ENCODE data around the gene CALCOCO2.
"Not testable (repeated sequence)": the region's sequence is repeated elsewhere in the genome, so short reads cannot be mapped to it uniquely, and the experiment has no call there.

Gene CALCOCO2

DNA sequence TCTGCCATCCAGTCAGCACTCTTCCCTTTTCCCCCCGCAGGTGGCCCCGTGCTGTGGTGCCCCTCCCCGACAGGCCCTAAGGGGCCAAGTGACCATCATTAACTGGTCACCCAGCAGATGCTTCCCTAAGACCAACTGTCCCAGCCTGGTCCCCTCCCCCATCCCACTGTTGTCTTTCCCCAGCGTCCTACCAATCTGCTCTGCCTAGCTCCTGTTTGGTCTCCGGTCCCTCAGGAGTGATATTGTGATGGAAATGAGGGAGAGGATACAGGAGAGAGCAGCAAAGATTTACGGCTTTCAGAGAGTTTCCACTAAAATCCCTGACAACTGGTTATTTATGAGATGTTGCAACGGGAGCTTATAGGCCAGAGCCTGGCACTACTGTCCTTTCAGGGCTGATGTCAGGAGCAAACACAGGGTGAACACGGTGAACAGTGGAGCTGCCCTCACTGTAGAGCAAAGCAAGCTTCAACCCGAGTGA lies 12.4 kb upstream of the CALCOCO2 start:
- Histone ChIP-seq H3K27me3 (peaks cover 82% of the 10 kb centered on the region), H3K27ac (no peak overlapping the region), H3K9me3 (no peaks in the 10 kb centered on the region), H3K36me3 (no peaks in the 10 kb centered on the region), H3K4me3 (ENCODE audit: low read depth in 1 of 2, low read length in 1 of 2) (no peak overlapping the region), H3K4me1 (ENCODE audit: control insufficient read depth in 1 of 2, insufficient read depth in 1 of 2, low read depth in 1 of 2, low read length in 1 of 2) (peaks cover 8 to 11% of the 10 kb centered on the region in 2 experiments)
- TF ChIP-seq, protein P1, sequence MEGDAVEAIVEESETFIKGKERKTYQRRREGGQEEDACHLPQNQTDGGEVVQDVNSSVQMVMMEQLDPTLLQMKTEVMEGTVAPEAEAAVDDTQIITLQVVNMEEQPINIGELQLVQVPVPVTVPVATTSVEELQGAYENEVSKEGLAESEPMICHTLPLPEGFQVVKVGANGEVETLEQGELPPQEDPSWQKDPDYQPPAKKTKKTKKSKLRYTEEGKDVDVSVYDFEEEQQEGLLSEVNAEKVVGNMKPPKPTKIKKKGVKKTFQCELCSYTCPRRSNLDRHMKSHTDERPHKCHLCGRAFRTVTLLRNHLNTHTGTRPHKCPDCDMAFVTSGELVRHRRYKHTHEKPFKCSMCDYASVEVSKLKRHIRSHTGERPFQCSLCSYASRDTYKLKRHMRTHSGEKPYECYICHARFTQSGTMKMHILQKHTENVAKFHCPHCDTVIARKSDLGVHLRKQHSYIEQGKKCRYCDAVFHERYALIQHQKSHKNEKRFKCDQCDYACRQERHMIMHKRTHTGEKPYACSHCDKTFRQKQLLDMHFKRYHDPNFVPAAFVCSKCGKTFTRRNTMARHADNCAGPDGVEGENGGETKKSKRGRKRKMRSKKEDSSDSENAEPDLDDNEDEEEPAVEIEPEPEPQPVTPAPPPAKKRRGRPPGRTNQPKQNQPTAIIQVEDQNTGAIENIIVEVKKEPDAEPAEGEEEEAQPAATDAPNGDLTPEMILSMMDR (IDR thresholded peaks at IDR 0.05) = no peak

DNA sequence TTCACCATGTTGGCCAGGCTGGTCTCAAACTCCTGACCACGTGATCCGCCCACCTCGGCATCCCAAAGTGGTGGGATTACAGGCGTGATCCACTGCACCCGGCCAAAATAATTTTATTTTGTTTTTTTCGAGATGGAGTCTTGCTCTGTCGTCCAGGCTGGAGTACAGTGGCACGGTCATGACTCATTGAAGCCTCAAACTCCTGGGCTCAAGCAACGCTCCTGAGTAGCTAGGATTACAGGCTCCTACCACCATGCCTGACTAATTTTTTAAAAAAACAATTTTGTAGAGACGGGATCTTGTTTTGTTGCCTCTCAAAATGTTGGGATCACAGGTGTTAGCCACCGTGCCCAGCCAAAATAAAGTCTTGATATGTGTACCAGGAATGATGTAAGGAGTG lies 11.4 kb upstream of the CALCOCO2 start:
- peaks cover 80% of the 10 kb centered on the region for H3K27me3 ChIP-seq
- H3K4me3 ChIP-seq (ENCODE audit: low read depth in 1 of 2, low read length in 1 of 2) = no peak overlapping the region
- TF ChIP-seq, protein P1 (IDR thresholded peaks at IDR 0.05) = no peak
- no peak overlapping the region for H3K27ac ChIP-seq
- H3K36me3 ChIP-seq = no peaks in the 10 kb centered on the region
- peaks cover 8 to 11% of the 10 kb centered on the region in 2 experiments for H3K4me1 ChIP-seq (ENCODE audit: control insufficient read depth in 1 of 2, insufficient read depth in 1 of 2, low read depth in 1 of 2, low read length in 1 of 2)
- no peaks in the 10 kb centered on the region for H3K9me3 ChIP-seq

DNA sequence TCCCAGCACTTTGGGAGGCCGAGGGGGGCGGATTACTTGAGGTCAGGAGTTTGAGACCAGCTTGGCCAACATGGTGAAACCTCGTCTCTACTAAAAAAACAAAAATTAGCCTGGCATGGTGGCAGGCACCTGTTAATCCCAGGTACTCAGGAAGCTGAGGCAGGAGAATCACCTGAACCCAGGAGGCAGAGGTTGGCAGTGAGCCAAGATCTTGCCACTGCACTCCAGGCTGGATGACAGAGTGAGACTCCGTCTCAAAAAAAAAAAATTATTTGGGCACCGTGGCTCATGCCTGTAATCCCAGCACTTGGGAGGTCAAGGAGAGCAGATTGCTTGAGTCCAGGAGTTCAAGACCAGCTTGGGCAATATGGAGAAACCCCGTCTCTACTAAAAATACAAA lies 9.9 kb upstream of the CALCOCO2 start:
- H3K9me3 ChIP-seq; H3K27ac ChIP-seq; H3K36me3 ChIP-seq; H3K4me3 ChIP-seq (ENCODE audit: low read depth in 1 of 2, low read length in 1 of 2): not testable (repeated sequence)
- Histone ChIP-seq H3K4me1 (ENCODE audit: control insufficient read depth in 1 of 2, insufficient read depth in 1 of 2, low read depth in 1 of 2, low read length in 1 of 2) (peaks cover 8 to 11% of the 10 kb centered on the region in 2 experiments), H3K27me3 (peaks cover 65% of the 10 kb centered on the region)

DNA sequence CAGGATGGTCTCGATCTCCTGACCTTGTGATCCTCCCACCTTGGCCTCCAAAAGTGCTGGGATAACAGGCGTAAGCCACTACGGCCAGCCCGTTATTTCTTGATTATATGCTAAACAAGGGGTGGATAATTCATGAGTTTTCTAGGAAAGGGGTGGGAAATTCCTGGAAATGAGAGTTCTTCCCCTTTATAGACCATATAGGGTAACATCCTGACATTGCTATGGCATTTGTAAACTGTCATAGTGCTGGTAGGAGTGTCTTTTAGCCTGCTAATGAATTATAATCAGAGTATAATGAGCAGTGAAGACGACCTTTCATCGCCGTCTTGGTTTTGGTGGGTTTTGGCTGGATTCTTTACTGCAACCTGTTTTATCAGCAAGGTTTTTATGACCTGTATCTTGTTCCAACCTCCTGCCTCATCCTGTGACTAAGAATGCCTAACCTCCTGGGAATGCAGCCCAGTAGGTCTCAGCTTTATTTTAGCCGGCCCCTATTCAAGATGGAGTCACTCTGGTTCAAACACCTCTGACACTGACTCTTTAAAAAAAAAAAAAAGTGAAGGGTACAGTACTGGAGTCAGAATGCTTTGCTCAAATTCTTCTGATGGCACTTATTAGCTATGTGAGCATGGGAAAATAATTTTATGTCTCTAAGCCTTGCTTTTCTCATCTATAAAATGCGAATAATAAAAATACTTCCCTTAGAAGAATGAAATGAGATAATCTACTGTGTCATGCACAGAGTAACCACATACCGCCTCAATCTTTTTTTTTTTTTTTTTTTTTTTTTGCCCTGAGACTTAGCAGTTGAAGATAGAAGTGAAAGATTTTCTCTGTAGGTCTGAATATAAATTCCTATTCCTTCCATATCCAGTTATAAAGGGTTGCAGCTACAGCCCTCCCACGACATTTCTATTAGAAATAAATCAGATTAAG lies 5.1 kb upstream of the CALCOCO2 start:
- Histone ChIP-seq H3K4me1 (ENCODE audit: control insufficient read depth in 1 of 2, insufficient read depth in 1 of 2, low read depth in 1 of 2, low read length in 1 of 2) (no peaks in the 10 kb centered on the region), H3K27me3 (peaks cover 19% of the 10 kb centered on the region), H3K36me3 (no peaks in the 10 kb centered on the region), H3K27ac (no peak overlapping the region), H3K4me3 (ENCODE audit: low read depth in 1 of 2, low read length in 1 of 2) (no peak overlapping the region), H3K9me3 (no peaks in the 10 kb centered on the region)
- TF ChIP-seq, protein P1 (IDR thresholded peaks at IDR 0.05) = no peak

DNA sequence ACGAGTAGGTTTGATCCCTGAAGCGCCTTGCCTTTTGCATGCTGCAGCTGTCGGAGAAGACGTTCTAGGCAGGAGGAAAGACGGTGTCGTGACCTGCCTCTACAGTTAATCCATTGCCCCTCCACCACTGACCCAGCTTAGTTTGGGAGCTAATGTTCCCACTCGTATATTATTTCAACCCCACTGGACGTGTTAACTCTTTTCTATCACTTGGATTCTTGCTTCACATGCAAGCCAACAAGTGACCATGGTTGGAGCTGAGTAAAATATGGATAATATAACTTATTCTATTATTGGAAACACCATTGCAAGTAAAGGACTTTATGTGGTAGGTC lies 681 bp downstream of the CALCOCO2 start:
- Histone ChIP-seq H3K27ac (peak overlapping the region; percentile 97), H3K27me3 (no peaks in the 10 kb centered on the region), H3K4me1 (ENCODE audit: control insufficient read depth in 1 of 2, insufficient read depth in 1 of 2, low read depth in 1 of 2, low read length in 1 of 2) (peaks cover 8 to 15% of the 10 kb centered on the region in 2 experiments), H3K4me3 (ENCODE audit: low read depth in 1 of 2, low read length in 1 of 2) (peak overlapping the region; percentile 90 to 98), H3K36me3 (peaks cover 6% of the 10 kb centered on the region), H3K9me3 (no peaks in the 10 kb centered on the region)
- TF ChIP-seq, protein P1 (IDR thresholded peaks at IDR 0.05) = no peak

DNA sequence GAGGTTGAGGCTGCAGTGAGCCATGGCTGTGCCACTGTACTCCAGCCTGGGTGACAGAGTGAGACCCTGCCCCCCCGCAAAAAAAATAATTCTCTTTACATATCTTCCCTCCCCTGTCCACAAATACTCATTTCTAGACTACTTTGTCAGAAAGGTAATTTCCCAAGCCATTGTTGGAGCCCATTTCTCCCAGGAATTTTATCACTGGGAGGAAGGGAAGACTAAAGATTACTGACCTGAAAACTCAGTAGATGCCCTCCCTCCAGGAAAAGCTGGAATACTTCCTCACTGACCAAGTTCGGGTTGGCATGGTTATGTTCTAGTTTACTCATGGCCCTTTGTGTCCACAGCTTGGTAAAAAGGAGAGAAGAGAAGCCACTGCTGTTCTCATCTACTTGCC lies 4.1 kb downstream of the CALCOCO2 start:
- Histone ChIP-seq H3K4me3 (ENCODE audit: low read depth in 1 of 2, low read length in 1 of 2) (no peak overlapping the region), H3K27ac (no peak overlapping the region), H3K9me3 (no peaks in the 10 kb centered on the region), H3K36me3 (peaks cover 6% of the 10 kb centered on the region), H3K4me1 (ENCODE audit: control insufficient read depth in 1 of 2, insufficient read depth in 1 of 2, low read depth in 1 of 2, low read length in 1 of 2) (peaks cover 16 to 33% of the 10 kb centered on the region in 2 experiments), H3K27me3 (no peaks in the 10 kb centered on the region)
- TF ChIP-seq, protein P1 (IDR thresholded peaks at IDR 0.05) = no peak
